Measurements from ENCODE around the gene ASH1L.

DNA sequence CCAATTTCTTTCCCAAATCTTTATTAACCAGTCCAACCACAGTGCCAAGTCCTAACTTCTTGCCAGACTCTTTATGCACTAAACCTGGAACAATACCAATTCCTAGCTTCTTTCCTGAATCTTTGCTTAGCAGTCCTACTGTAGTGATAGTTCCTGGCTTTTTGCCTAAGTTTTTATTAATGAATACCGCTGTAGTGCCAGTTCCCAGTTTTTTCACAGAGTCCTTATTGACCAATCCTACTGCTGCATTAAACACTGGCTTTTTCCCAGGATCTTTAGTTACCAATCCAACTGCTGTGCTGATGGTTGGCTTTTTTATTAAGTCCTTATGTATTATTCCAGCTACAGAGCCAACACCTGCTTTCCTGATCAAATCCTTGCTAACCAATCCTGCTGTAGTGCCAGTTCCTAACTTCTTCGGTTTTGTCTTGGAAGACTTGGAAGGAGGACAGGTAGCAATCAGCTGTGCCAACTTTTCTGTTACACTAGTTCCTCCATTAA, 80.8 kb downstream of the ASH1L start:
- TF ChIP-seq ARNTL (CRISPR knock-in tag; IDR thresholded peaks at IDR 0.05; ENCODE audit: borderline replicate concordance, low read depth) (no peak), BACH2 (CRISPR knock-in tag; IDR thresholded peaks at IDR 0.05; ENCODE audit: borderline replicate concordance) (no peak), TOX (CRISPR knock-in tag; IDR thresholded peaks at IDR 0.05; ENCODE audit: borderline replicate concordance) (no peak)
- TF ChIP-seq, protein P1, sequence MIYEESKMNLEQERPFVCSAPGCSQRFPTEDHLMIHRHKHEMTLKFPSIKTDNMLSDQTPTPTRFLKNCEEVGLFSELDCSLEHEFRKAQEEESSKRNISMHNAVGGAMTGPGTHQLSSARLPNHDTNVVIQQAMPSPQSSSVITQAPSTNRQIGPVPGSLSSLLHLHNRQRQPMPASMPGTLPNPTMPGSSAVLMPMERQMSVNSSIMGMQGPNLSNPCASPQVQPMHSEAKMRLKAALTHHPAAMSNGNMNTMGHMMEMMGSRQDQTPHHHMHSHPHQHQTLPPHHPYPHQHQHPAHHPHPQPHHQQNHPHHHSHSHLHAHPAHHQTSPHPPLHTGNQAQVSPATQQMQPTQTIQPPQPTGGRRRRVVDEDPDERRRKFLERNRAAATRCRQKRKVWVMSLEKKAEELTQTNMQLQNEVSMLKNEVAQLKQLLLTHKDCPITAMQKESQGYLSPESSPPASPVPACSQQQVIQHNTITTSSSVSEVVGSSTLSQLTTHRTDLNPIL (CRISPR knock-in tag; IDR thresholded peaks at IDR 0.05; ENCODE audit: low read depth) = no peak
- TF ChIP-seq, protein P2, sequence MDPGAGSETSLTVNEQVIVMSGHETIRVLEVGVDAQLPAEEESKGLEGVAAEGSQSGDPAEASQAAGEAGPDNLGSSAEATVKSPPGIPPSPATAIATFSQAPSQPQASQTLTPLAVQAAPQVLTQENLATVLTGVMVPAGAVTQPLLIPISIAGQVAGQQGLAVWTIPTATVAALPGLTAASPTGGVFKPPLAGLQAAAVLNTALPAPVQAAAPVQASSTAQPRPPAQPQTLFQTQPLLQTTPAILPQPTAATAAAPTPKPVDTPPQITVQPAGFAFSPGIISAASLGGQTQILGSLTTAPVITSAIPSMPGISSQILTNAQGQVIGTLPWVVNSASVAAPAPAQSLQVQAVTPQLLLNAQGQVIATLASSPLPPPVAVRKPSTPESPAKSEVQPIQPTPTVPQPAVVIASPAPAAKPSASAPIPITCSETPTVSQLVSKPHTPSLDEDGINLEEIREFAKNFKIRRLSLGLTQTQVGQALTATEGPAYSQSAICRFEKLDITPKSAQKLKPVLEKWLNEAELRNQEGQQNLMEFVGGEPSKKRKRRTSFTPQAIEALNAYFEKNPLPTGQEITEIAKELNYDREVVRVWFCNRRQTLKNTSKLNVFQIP (CRISPR knock-in tag; IDR thresholded peaks at IDR 0.05; ENCODE audit: borderline replicate concordance, low read depth) = no peak

Data from SK-N-SH treated with all-trans-retinoic acid at 6 μM for 48 hours (cell line).